HFF-Myc (cell line): ENCODE measurements around the gene NCMAP.
A peak's percentile ranks its signal among the peaks of the same experiment; 100 is the strongest.

Experiments
- DNase-seq: peaks from one replicate; pipeline ENCODE4 v3.0.0-alpha.2; 2011; ENCODE audit warnings: low read depth; ENCODE audit errors: extremely low read depth
- H3K4me3 ChIP-seq: replicated peaks from 2 replicates; pipeline ENCODE4 v1.5.1; 2011; ENCODE audit warnings: low read depth, mild to moderate bottlenecking, control low read depth, low read length
- CTCF ChIP-seq: IDR thresholded peaks from 2 replicates; pipeline ENCODE4 v1.5.1; 2012; ENCODE audit warnings: mild to moderate bottlenecking, low read depth, low read length, control low read depth; ENCODE audit errors: missing control alignments

The NCMAP gene

GRCh38 chr1:24584171-24584647 is 28.3 kb downstream of the NCMAP start:
- TF ChIP-seq CTCF: no peak
- no peak for DNase-seq
- H3K4me3 ChIP-seq: no peak overlapping the region

- no peak overlapping the region for H3K4me3 ChIP-seq
- DNase-seq: no peak
- TF ChIP-seq CTCF: no peak
Measured at GRCh38 chr1:24586119-24586518, 30.2 kb downstream of the NCMAP start.

- peak; percentile 78 for TF ChIP-seq CTCF
- H3K4me3 ChIP-seq: no peak overlapping the region
- DNase-seq: peak; percentile 32
Measured at GRCh38 chr1:24586970-24587820, 31.3 kb downstream of the NCMAP start.

- DNase-seq: no peak
- H3K4me3 ChIP-seq: no peak overlapping the region
- TF ChIP-seq CTCF: no peak
Measured at GRCh38 chr1:24588573-24588972, 32.7 kb downstream of the NCMAP start.

- no peak for DNase-seq
- no peak overlapping the region for H3K4me3 ChIP-seq
- TF ChIP-seq CTCF: no peak
Measured at GRCh38 chr1:24589200-24589599, 33.3 kb downstream of the NCMAP start.

- no peak overlapping the region for H3K4me3 ChIP-seq
- no peak for TF ChIP-seq CTCF
- DNase-seq: no peak
Measured at GRCh38 chr1:24591781-24592180, 35.9 kb downstream of the NCMAP start.

- no peak for DNase-seq
- H3K4me3 ChIP-seq: no peak overlapping the region
- TF ChIP-seq CTCF: no peak
Measured at GRCh38 chr1:24594328-24594598, 38.4 kb downstream of the NCMAP start.
